GM12875 (cell line): ENCODE data around the gene TUBGCP5.
"Not testable (repeated sequence)": the region's sequence is repeated elsewhere in the genome, so short reads cannot be mapped to it uniquely, and the experiment has no call there.

Source experiments
- H3K4me3 ChIP-seq: one replicate; pipeline ENCODE4 v1.5.1; 2011; ENCODE audit warnings: low read depth, low read length, control low read depth
- CTCF ChIP-seq: IDR thresholded peaks from 2 replicates; pipeline ENCODE4 v1.5.1; 2011; ENCODE audit warnings: low read depth, mild to moderate bottlenecking, control low read depth, inconsistent platforms, low read length, moderate library complexity, borderline replicate concordance; ENCODE audit not compliant: insufficient read depth

TUBGCP5 gene

DNA sequence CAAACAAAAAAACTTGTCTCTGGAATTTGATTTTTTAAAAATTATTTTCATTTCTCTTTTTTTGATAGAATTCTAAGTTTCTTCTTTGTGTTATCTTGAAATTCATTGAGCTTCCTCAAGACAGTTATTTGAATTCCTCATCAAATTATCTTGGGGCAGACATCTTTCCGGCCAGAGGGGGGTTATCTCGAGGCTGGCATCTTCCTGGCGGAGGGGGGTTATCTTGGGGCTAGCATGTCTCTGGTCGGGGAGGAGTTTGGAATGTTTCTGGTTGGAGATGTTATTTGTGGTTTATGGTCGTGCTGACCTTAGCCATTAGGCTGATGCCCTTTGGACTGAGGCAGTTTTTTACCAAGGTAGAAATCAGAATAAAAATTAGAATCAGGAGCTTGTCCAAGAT lies 15.9 kb upstream of the TUBGCP5 start:
- no peak for TF ChIP-seq CTCF
- H3K4me3 ChIP-seq, result no peak overlapping the region

- TF ChIP-seq CTCF, result no peak
- no peak overlapping the region for H3K4me3 ChIP-seq
Observed at GRCh38 chr15:23052522-23052921, 13.2 kb upstream of the TUBGCP5 start.

DNA sequence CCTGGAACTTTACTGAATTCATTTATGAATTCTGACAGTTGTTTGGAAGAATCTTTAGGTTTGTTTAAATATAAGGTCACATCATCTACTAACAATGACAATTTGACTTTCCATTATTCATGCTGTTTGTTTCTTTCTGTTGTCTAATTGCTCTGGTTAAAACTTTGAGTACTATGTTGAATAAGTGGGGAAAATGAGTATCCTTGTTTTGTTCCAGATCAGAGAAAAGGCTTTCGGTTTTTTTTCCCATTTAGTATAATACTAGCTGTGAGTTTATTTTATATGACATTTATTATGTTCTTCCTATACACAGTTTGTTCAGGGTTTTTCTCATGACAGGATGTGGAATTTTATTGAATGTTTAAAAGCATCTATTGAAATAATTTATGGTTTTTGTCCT lies 11.3 kb upstream of the TUBGCP5 start:
- H3K4me3 ChIP-seq, result no peak overlapping the region

GRCh38 chr15:23049984-23050628 lies 10.7 kb upstream of the TUBGCP5 start:
- no peak for TF ChIP-seq CTCF
- H3K4me3 ChIP-seq, result no peak overlapping the region

More for the DNA sequence above, 11.3 kb upstream of the TUBGCP5 start:
- TF ChIP-seq CTCF, result no peak

DNA sequence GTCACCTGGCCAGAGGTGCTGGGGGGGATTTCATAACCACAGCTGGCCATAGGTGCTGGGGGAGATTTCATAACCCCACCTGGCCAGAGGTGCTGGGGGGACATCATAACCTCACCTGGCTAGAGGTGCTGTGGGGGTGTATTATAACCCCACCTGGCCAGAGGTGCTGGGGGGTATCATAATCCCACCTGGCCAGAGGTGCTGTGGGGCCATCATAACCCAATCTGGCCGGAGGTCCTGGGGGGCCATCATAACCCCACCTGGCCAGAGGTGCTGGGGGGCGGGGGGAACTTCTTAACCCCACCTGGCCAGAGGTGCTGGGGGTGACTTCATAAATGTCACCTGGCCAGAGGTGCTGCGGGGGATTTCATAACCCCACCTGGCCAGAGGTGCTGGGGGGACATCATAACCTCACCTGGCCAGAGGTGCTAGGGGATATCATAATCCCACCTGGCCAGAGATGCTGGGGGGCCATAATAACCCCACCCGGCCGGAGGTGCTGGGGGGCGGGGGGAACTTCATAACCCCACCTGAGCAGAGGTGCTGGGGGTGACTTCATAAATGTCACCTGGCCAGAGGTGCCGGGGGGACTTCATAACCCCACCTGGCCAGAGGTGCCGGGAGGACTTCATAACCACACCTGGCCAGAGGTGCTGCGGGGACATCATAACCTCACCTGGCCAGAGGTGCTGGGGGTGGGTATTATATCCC lies 9.4 kb upstream of the TUBGCP5 start:
- not testable (repeated sequence) for H3K4me3 ChIP-seq

- H3K4me3 ChIP-seq, result not testable (repeated sequence)
Observed at GRCh38 chr15:23043987-23044386, 4.6 kb upstream of the TUBGCP5 start.

DNA sequence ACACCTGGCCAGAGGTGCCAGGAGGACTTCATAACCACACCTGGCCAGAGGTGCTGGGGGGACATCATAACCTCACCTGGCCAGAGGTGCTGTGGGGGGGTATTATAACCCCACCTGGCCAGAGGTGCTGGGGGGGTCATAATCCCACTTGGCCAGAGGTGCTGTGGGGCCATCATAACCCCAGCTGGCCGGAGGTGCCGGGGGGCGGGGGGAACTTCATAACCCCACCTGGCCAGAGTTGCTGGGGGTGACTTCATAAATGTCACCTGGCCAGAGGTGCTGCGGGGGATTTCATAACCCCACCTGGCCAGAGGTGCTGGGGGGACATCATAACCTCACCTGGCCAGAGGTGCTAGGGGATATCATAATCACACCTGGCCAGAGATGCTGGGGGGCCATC lies 4.2 kb upstream of the TUBGCP5 start:
- not testable (repeated sequence) for H3K4me3 ChIP-seq

DNA sequence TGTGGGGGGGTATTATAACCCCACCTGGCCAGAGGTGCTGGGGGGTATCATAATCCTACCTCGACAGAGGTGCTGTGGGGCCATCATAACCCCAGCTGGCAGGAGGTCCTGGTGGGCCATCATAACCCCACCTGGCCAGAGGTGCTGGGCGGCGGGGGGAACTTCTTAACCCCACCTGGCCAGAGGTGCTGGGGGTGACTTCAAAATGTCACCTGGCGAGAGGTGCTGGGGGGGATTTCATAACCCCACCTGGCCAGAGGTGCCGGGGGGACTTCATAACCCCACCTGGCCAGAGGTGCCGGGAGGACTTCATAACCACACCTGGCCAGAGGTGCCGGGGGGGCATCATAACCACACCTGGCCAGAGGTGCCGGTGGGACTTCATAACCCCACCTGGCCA lies 2.4 kb upstream of the TUBGCP5 start:
- H3K4me3 ChIP-seq, result not testable (repeated sequence)

DNA sequence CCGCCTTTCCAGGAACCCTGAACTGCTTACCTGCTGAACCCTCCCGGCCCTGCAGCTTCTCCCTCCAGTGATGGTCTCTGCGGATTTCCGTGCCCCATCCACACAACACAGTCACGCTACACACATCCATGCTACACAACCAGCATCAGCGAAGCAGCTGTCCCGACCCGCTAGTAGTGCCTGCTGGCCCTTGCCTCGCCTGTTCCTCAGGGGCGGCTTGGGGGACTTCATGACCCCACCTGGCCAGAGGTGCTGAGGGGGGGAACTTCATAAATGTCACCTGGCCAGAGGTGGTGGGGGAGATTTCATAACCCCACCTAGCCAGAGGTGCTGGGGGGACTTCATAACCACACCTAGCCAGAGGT lies 530 bp upstream of the TUBGCP5 start:
- no peak for TF ChIP-seq CTCF

More for the DNA sequence above, 530 bp upstream of the TUBGCP5 start:
- H3K4me3 ChIP-seq, result peak overlapping the region; percentile 89
